Esophagus squamous epithelium (tissue), 5 donors: ENCODE data around the gene LBHD1. TPM values are rescaled to one million over a fixed set of nuclear protein-coding genes. Genes with fewer than 3 reads are reported as not detected.

Experiments
- DNase-seq: peaks from one replicate; lab custom pipeline; 2025; lab: John Stamatoyannopoulos, UW
- H3K27ac ChIP-seq, 4 donors: fragments of 200-600 bp; sonication (generic); one replicate each; pipeline ENCODE4 v1.5.1; 2016 to 2019; ENCODE audit warnings: mild to moderate bottlenecking in 1 of 4
- H3K27me3 ChIP-seq, 4 donors: fragments of 200-600 bp; sonication (generic); 1 replicate in 3 of 4; 2 replicates in 1 of 4; pipeline versions ENCODE4 v1.5.1 to v1.6.0; 2017 to 2021; ENCODE audit warnings: antibody characterized with exemption in 1 of 4
- H3K36me3 ChIP-seq, 3 donors: fragments of 200-600 bp; sonication (generic); one replicate each; pipeline ENCODE4 v1.5.1; 2016 to 2019
- H3K4me1 ChIP-seq, 3 donors: fragments of 200-600 bp; sonication (generic); one replicate each; pipeline ENCODE4 v1.5.1; 2017 to 2019
- H3K4me3 ChIP-seq, 4 donors: fragments of 200-600 bp; sonication (generic); 1 replicate in 3 of 4; 2 replicates in 1 of 4; pipeline ENCODE4 v1.5.1; 2016 to 2019; ENCODE audit warnings: mild to moderate bottlenecking in 2 of 4, moderate library complexity in 1 of 4
- H3K9me3 ChIP-seq, 3 donors: fragments of 200-600 bp; sonication (generic); one replicate each; pipeline ENCODE4 v1.5.1; 2016 to 2019
- CTCF ChIP-seq, 6 experiments: fragments of 450-650 bp in 4 of 6; fragments of 200-600 bp in 2 of 6; sonication (generic) in 2 of 6; IDR thresholded peaks; one replicate each; pipeline ENCODE4 v1.5.1; 2016 to 2019; ENCODE audit warnings: antibody characterized with exemption in 6 of 6, mild to moderate bottlenecking in 4 of 6, moderate library complexity in 4 of 6
- POLR2A ChIP-seq, 4 donors: fragments of 450-650 bp; IDR thresholded peaks; one replicate each; pipeline ENCODE4 v1.6.1; 2017; ENCODE audit warnings: antibody characterized with exemption in 4 of 4, mild to moderate bottlenecking in 4 of 4, moderate library complexity in 3 of 4
- WGBS, 2 donors: methylation state at CpG; one replicate each; pipeline ENCODE4 v1.1.5; 2018; 5-methylcytosine and 5-hydroxymethylcytosine counted together
- intact Hi-C: fragments of 100-400 bp; cut with DNase I; formaldehyde crosslinking; loops from one replicate; pipeline ENCODE4 v1.15.0; 2022
- total RNA-seq, 4 donors: library from RNA; depleted of rRNA; stranded (reverse); fragments of >200 nt; gene quantifications; one replicate each; pipeline ENCODE4 v1.1.0, GENCODE V29; 2016
- donor health status: DM: yes; HTN: yes; CAD: no.

The LBHD1 gene
- total RNA-seq, 4 donors from 2014 or later: 1.8 to 3.6 (median 2.5) TPM

- Histone ChIP-seq H3K4me3 (no peak overlapping the region), H3K36me3 (peaks cover 0 to 37% (median 5%) of the 10 kb centered on the region in 3 donors), H3K27me3 (no peaks in the 10 kb centered on the region), H3K4me1 (peaks cover 34 to 78% (median 44%) of the 10 kb centered on the region in 3 donors), H3K9me3 (no peaks in the 10 kb centered on the region), H3K27ac (peak overlapping the region in 2 of 4 donors; percentile 22 to 95)
- TF ChIP-seq POLR2A (IDR thresholded peaks at IDR 0.05) (no peak), CTCF (IDR thresholded peaks at IDR 0.05) (no peak)
- no peak for DNase-seq
- WGBS, 2 donors: 55 to 72% methylated on average over 3 to 4 of the region's 4 CpGs
- intact Hi-C loops: loop anchor here (5.0 kb wide), 1 partner anchor 72 kb away; no protein-coding TSS in a partner anchor
Observed at GRCh38 chr11:62669420-62670161, 2.5 kb downstream of the LBHD1 start.

- DNase-seq: no peak
- Histone ChIP-seq H3K27ac (no peak overlapping the region), H3K9me3 (no peaks in the 10 kb centered on the region), H3K4me3 (no peak overlapping the region), H3K36me3 (peaks cover 0 to 28% (median 5%) of the 10 kb centered on the region in 3 donors), H3K4me1 (peaks cover 23 to 72% (median 41%) of the 10 kb centered on the region in 3 donors), H3K27me3 (no peaks in the 10 kb centered on the region)
- 70 to 83% methylated on average over 1 to 2 of the region's 2 CpGs for WGBS, 2 donors
- TF ChIP-seq CTCF (IDR thresholded peaks at IDR 0.05) (no peak), POLR2A (IDR thresholded peaks at IDR 0.05) (no peak)
- intact Hi-C loops: no loop called here
Observed at GRCh38 chr11:62667460-62667859, 4.6 kb downstream of the LBHD1 start.

- Histone ChIP-seq H3K9me3 (no peaks in the 10 kb centered on the region), H3K27ac (peak overlapping the region; percentile 91 to 97 (median 95)), H3K4me1 (peaks cover 20 to 65% (median 40%) of the 10 kb centered on the region in 3 donors)
Observed at GRCh38 chr11:62666259-62666926, 5.7 kb downstream of the LBHD1 start.

GRCh38 chr11:62665599-62666258 lies 6.3 kb downstream of the LBHD1 start:
- Histone ChIP-seq H3K4me3 (peak overlapping the region; percentile 78 to 94 (median 83)), H3K9me3 (no peaks in the 10 kb centered on the region), H3K4me1 (peaks cover 17 to 61% (median 38%) of the 10 kb centered on the region in 3 donors), H3K27me3 (no peaks in the 10 kb centered on the region), H3K27ac (peak overlapping the region; percentile 91 to 97 (median 95)), H3K36me3 (peaks cover 0 to 44% (median 10%) of the 10 kb centered on the region in 3 donors)
- intact Hi-C loops: no loop called here
- TF ChIP-seq POLR2A (IDR thresholded peaks at IDR 0.05) (no peak), CTCF (IDR thresholded peaks at IDR 0.05) (no peak)
- no peak for DNase-seq
- 3% methylated on average over 24 to 33 of the region's 39 CpGs for WGBS, 2 donors

More at GRCh38 chr11:62666259-62666926, 5.7 kb downstream of the LBHD1 start:
- no peak for DNase-seq
- H3K27me3 ChIP-seq: no peaks in the 10 kb centered on the region
- no peak for TF ChIP-seq POLR2A (IDR thresholded peaks at IDR 0.05)
- TF ChIP-seq CTCF (IDR thresholded peaks at IDR 0.05): no peak
- peaks cover 0 to 38% (median 10%) of the 10 kb centered on the region in 3 donors for H3K36me3 ChIP-seq
- H3K4me3 ChIP-seq: peak overlapping the region; percentile 78 to 94 (median 83)
- intact Hi-C loops: no loop called here
- WGBS, 2 donors: 26 to 43% methylated on average over 7 to 14 of the region's 16 CpGs
